CD4-positive, alpha-beta T cell treated with Interleukin-15 for 1 hour (primary cell): ENCODE data around the gene DIAPH2.
"Not testable (repeated sequence)": the region's sequence is repeated elsewhere in the genome, so short reads cannot be mapped to it uniquely, and the experiment has no call there.

Experiments
- DNase-seq: peaks from one replicate; pipeline ENCODE4 v3.0.0-alpha.2; 2020

Gene DIAPH2

DNA sequence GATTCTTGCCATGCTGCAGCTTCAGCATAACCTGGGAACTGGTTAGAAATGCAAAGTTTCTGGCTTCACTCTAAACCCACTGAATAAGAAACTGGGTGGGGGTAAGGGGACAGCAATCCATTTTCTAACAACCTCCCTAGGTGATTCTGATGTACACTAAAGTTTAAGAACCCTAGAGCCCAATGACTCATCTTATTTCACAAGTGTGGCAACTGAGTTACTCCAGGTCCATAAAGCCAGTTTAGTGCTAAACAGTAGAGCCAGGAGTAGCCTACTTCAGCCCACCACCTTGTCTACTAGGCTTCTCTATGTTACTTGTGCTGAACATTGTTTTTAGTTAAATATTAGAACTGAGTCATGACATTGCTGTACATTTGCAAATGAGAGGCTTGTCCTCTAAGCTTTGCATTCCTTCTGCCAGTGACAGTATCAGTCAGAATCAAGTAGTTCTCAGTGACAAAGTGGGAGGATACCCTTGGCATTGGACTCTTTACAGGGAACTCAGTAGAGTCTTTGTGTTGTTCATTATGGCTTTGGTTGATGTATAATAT lies 717.0 kb downstream of the DIAPH2 start:
- DNase-seq = no peak

DNA sequence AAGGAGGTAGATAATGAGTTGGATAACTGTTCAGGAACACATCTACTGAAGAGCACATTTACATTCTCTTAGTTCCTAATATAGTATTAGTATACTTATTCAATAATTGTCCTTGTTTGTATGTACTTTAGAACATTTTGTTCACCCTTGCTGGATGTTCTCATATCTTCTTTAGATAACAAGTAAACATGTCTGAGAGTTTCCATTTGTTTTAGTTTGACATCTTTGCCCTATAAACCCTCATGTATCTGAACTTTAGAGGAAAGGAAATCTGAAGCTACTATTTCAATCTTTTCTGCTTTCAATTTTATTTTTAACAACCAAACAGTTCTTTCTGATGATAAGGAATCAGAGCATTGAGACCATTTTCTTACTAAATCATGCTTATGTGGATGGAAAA lies 717.7 kb downstream of the DIAPH2 start:
- DNase-seq = no peak

DNA sequence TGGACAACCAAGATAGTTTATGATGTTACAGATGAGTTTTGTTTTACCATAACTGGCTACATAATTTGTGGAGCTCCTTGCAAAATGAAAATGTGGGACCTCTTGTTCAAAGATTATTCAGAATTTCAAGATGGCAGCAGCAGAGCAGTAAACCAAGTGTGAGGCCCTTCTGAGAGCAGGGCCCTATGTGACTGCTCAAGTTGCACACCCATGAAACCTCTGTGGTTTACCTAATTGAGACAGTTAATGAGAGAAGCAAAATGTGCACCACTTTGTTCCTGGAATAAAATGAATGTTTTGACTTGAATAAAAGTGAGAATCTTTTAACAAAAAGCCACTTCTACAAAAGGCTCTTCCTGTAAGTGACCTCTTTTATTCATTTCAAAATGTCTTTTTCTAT lies 718.3 kb downstream of the DIAPH2 start:
- no peak for DNase-seq

DNA sequence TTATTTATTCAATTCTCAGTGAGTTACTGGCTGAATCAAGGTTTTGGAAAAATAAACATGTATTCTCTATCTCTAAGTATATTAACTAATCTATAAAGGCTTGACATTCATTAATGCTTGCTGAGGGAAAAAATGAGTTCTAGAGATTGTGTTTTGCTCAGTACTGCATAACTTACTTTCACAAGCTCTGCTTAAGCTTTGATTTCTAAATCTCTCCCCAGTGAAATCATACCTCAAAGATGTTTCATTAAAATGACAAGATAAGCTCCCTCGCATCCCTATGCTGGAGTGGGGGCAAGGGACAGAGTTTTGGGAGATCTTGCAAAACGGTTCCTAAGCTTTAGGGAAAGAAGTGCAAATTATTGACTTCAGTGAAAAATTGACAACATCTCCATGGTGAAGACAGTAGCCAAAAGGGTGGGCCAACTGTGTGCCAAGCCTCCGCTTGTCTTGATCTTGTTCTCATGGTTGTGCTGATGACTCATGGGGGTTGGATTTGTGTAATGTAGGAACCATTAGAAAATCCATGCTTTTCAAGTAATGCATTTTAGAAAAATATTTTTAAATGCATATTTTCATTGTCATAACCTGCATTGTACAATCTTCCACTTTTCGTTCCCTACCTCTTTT lies 720.5 kb downstream of the DIAPH2 start:
- no peak for DNase-seq

DNA sequence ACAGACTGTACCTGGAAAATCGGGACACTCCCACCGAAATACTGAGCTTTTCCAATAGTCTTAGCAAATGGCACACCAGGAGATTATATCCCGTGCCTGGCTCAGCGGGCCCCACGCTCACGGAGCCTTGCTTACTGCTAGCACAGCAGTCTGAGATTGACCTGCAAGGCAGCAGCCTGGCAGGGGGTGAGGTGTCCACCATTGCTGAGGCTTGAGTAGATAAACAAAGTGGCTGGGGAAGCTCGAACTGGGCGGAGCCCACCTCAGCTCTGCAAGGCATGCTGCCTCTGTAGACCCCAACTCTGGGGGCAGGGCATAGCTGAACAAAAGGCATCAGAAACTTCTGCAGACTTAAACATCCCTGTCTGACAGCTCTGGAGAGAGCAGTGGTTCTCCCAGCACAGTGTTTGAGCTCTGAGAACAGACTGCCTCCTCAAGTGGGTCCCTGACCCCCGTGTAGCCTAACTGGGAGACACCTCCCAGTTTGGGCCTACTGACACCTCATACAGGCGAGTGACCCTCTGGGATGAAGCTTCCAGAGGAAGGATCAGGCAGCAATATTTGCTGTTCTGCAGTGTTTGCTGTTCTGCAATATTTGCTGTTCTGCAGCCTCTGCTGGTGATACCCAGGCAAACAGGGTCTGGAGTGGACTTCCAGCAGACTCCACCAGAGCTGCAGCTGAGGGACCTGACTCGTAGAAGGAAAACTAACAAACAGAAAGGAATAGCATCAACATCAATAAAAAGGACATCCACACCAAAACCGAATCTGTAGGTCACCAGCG lies 725.2 kb downstream of the DIAPH2 start:
- not testable (repeated sequence) for DNase-seq

DNA sequence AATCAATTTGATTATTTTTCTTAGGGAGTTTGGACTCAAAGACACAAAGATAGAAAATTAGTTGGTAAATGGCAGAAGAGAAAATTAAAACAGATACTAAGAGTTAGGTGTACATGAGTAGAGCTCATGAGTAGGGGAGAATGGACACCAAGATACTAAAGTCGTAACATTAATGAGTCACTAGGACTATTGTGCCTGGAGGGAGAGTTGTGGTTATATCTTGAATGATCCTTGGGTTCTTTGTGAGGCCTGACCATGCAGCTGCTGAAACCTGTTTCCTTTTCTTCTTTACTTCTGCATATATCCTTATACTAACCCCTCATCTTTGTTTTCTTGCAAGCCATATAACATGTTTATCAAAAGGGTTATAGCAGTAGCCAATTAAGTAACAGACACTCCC lies 731.8 kb downstream of the DIAPH2 start:
- DNase-seq = no peak

DNA sequence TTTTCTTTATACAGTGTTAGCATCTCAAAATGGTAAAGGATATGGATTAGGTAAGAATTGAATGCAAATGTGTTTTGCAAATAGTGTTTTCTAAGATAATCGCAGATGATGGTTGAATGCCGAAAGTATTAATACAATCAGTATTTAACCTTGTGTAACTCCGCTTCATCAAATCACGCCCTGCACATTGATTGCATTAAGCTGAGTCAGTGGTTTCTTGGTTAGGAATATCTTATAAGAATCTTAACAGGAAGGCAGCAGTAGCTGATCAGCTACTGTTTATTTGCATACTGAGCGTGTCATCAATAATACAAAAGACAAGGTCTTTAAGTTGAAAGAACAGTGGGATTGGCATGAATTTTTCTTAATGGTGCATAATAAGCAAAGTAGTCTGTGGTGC lies 744.5 kb downstream of the DIAPH2 start:
- DNase-seq = no peak

DNA sequence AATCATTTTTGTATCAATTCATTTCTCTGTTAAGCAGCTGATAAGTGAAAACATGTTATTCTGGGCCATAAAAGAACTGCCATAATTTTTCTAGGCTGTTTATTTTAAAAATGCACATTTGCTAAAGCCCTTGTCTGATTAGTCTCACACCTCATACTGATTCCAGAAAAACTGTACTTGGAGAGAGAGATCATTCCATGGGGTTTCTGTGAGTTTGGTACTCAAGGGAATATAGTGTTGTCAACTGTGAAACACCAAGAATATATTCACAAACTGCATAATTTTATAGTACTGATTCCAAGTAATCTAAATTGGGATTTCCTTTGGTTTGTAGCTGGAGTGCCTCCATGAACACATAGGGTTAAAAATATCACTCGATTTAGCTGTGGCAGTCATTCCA lies 746.6 kb downstream of the DIAPH2 start:
- no peak for DNase-seq

DNA sequence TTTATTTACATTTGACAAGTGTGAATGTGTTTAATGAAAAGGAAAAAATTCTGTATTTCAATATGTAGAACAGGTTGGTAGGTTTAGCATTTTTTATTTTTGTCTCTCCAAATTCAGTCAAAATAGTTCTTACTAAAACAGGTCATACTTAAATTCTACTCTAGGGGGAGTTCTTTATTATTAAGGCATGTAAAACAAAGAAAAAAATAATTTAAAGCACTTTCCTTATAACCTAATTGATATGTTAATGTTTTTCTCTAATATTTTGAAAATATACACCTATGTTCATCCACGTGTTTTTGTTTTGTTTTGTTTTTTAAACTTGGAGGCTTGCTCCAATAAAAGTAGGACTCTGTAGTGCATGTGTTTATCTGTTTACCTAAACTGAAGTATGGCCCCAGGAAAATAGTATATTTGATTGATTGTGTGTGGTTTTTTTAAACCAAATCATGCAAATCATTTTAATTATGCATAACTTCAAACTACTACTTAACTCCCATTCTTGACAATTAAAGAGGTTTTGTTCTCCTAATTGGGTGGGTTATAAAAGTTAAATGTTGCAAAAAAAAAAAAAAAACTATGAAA lies 761.7 kb downstream of the DIAPH2 start:
- no peak for DNase-seq

DNA sequence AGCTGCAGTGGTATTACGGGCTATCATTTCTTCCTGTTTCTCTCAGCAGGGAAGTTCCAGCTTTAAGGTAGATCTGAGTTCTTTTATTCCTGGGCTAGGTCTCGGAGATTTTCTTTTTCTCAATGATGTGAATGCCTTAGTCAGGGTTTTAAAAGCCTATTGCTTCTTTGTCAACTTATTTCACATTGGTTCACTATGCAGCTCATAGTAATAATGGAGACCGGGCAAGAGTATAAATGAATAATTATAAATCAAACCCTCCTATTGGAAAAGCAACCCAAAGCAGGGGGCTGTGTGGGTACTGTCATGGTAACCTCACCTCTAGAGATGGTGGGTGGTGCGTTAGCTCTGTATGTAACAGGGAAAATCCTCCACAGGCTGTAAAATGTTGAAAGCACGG lies 762.7 kb downstream of the DIAPH2 start:
- DNase-seq = no peak

DNA sequence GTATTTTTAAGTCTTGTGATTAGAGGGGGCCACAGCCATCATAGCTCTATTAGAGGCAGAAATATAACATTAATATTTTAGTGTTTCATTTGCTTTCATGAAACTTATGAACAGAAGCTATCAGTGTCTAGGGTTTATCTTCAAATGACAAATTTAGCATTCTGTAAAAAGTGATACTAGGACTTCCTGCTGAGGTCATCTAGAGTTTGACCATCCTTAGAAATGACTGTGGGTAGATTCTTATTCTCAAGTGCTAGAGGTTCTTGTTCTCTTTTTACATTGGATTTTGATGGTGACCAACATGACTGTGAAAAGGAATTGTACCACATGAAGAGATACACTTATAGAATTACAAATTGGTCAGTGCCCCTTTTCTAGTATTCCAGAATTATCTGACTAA lies 767.6 kb downstream of the DIAPH2 start:
- DNase-seq = no peak

DNA sequence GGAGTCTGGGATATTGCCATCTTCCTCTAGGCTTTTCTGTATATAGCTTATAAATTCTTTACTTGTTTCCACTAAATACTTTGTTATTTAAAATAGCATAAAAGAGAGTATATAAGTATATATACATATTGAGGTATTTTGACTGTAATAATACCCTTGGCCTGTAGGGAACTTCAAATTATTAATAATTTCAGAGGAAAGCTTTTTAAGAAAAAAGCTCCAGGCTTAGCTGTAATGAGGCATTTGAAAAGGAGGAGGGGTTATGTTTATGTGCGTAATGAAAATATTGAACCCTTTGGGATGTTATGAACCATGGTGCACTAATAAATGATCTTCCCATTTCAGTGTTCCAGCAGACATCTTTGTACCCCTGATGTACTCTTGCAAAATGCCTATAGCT lies 777.1 kb downstream of the DIAPH2 start:
- no peak for DNase-seq

DNA sequence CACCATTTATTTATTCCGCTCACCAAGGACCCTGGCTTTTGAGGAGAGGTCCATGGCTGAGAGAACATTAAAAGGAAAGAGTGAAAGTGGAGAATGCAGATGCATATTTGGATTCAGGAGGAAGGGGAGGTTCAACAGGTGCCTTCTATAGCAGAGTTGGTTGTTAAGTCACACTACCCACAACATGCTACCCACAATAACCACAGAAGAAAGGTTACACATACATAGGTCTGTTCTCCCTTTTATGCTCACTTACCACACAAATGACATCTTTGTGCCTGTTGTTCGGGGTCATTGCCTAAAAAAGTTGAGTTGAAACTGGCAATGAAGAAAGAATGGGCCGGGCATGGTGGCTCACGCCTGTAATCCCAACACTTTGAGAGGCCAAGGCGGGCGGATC lies 786.4 kb downstream of the DIAPH2 start:
- no peak for DNase-seq

DNA sequence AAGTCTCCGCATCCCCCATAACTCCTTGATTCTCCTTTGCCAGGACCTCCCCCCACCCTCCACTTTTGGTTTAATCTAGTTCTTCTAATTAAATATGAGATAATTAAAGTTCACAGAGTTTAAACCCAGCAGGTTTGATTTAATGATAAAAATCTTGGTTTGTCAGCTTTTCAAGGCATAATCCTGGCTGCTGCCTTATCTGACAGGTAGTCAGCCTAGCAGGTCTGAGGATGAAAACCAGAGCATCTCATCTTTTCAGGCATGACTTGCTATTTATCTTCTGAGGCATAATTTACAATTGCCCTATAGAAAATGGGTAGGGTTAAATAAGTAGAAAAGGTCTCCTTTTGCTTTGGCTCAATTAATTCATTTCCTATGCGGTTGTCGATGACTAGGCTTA lies 790.3 kb downstream of the DIAPH2 start:
- DNase-seq = no peak

DNA sequence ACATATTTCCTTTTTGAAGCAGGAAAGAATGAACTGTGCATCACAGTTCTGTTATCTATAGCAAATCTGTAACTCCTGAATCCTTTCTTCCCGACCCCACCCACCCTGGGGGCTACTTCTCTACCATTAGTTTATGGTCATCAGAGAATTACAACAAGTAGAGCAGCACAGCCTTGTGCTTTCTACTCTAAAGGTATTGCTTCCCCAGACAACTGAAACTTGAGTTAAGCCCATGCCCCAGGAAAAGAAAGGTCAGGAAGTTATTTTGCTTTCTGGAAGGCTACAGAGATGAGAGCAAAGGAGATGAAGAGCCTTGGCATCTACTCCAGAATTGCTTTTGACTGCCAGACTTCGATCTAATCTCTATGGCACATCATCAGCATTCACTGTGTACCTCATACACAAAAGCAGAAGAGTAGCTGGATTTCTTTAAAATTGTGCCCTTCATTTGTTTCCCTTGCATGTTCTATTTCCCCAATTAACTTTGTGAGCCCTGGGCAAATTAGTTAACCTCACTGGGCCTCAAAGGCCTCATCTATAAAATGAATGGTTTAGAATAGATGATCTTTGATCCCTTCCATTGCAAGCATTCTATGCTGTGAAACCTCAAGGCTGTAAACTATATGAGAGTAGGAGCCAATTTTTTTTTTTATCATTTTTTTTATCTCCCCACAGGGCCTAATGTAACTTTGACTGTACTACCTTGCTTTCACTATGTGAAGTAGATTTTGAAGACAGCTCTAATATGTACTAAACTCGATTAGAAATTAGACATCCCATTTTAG lies 794.7 kb downstream of the DIAPH2 start:
- DNase-seq = no peak

DNA sequence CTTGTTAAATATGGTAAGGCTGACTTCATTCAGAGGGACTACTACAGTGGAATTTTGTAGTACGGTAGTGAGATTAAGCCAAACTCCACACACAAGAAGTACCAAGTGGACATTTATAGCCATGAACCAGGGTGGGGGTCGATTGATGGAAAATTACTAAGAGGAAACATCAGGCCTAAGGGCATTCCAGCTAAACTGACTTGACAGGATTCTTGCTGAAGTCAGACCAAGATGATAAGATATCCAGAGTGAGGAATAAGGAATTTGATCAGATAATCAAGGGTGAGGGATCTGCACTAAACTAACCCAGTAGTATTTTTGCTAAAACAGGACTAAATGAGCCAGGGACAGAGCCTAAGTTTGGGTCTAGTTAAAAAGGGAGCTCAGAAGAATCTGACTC lies 796.6 kb downstream of the DIAPH2 start:
- no peak for DNase-seq

DNA sequence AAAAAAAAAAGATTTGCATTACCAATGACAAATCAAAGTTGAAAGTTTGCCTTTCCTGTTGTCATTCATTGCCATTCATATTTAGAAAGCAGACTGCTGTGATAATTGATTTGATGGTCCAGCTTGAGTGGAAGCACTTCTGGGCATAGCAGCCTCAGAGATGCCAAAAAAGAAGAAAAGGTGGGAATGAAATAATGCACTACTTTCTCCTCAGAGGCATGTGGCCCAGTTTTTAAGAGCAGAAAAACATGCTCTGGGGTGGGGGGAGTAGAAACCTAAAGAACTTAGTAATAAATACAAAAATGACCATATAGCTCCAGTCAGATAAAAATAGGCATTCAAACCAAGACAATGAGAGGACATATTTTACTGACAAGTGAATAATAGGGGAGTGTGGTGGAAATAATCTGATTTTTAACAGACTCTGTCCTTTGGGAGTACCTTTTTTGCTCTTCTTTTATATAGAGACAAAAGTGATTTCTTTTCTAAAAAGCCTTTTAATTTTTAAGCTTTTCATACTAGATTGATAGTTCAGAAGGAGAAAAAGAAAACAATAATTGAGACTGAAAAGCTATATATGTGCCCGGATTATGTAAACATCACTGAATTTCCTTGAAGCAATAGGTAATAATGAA lies 798.1 kb downstream of the DIAPH2 start:
- no peak for DNase-seq

DNA sequence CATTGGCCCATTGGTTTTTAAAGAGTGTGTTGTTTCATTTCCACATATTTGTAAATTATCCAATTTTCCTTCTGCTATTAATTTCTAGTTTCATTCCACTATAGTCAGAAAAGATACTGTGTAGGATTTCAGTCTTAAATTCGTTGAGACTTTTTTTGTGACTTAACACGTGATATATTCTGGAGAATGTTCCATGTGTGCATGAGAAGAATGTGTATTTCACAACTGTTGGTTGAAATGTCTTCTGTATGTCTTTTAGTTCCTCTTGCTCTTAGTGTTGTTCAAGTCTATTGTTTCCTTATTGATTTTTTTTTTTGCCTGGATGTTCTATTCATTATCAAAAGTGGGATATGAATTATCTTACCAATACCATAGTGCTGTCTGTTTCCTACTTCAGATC lies 806.0 kb downstream of the DIAPH2 start:
- DNase-seq = no peak

DNA sequence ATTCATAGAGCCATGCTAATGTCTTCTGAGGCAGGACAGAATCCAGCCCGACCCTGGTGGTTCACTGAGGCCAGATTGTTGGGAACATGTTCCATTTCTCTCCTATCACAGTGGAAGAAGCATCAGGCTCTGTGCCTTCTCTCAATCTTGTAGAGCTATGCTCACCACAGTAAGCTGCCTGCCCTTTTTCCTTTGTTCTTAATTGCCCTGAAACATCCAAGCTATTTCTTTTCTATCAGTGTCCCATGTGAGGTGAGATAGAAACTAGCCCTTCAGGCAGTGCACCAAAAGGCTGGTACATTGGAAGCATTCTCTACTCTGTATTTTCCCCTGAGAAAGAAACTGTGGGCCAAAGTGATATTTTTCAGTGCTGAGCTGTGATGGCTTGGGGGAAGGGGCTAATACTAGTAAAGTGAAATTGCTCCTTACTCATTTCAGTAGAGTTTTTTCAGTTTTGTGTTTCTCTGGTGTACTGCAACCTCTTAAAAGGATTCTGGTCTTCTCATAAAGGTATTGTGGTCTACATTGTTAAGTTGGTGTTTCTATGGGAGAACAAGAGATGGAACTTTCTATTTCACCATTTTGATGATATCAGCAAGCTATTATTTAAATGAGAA lies 810.2 kb downstream of the DIAPH2 start:
- DNase-seq = no peak

DNA sequence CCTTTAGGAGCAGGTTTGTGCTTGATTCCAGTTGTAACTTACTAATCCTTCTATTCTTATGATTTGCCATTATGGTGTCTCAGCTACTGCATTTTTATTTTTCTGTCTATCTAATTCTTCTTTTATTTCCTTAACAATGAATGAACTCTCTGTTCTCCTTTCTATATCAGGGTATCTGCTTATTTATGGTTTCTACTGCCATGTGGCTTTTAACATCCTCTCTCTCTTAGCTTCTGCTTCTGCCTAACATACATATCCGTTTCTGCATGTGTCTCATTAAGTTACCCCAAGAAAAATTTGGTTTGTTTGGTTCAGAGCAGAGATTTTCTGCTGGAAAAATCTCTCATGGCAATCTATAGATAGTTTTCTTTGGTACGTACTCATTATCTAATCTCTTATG lies 813.5 kb downstream of the DIAPH2 start:
- DNase-seq = no peak

DNA sequence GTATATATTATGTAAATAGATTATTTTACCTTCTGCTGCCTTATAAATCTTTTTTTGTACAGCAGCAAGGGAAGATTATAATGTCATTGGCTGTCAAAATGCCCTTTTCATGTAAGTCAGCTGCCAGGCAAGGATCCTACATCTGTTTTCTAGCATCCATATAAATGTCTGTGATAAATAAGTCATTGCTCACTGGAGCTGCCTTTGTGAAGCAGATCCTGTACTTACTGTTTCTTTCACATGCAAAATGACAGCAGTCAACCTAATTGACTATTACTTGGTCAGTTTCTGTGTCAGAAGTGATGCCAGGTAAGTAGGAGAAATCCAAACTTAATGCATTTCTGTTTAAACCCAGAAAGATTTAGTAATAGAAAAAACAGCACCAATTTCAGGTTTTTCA lies 819.8 kb downstream of the DIAPH2 start:
- DNase-seq = no peak

DNA sequence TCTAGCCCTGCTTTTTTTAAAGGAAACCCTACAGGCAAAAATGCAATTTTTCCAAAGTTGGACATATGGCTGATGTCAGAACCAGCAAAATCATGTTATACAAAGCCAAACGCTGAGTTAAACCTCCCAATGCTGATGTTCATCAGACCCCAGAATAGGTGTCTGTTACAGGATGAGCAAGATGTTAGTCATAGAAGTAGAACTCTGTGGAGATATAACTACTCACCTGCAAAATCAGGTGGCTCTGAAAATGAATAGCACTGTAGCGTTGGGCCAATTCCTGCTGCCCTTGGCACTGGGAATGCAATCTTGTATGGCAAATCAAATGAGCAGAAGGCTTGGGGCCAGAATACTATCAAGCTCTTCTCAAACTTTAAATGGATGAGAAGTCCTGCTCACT lies 833.1 kb downstream of the DIAPH2 start:
- DNase-seq = no peak
